Activated CD4-positive, alpha-beta T cell treated with anti-CD3 and anti-CD28 coated beads, Interleukin-2, amount 50 U/mL, for 24 hours (primary cell): Measurements from ENCODE around the gene BBLN.
"Not testable (repeated sequence)": the region's sequence is repeated elsewhere in the genome, so short reads cannot be mapped to it uniquely, and the experiment has no call there.

Experiments used
- DNase-seq, 2 donors: peaks; one replicate each; pipeline ENCODE4 v3.0.0-alpha.2; 2020; ENCODE audit warnings: low read depth in 1 of 2, low spot score in 1 of 2

BBLN gene

DNA sequence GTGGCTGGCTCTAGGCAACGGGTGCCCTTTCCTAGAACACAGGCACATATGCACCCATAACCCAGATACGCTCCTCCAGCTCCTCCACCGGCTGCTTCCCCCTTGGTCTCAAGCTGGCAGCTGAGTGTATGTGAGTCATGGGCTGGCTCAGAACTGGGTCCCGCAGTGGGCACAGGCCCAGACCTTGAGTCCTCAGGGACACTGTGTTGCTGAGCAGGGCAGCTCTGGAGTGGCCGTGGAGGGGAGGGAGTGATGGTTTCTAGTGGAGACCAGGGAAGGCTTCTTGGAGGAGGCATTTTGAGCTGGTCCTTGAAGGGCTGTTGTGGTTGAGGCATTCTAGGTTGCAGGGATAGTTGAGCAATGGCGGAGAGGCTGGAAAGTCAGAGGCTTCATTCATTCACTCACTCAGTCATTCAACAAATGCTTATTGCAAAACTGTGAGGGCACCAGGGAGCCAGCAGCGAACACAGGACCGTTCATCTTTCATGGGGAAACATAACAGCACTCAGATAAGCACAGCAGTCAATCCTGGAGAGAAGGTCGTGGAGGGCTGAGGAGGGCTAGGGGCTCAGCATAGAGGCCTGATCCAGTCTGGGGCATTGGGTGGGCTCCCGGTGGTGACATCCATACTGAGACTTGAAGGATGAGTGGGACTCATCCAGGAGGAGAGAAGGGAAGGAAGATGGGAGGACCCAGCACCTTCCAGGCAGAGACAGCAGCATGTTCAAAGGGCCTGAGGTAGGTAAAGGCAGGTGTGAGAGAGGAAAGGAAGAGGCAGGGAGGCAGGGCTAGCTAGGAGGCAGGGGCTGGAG is 2.4 kb downstream of the BBLN start:
- no peak for DNase-seq

DNA sequence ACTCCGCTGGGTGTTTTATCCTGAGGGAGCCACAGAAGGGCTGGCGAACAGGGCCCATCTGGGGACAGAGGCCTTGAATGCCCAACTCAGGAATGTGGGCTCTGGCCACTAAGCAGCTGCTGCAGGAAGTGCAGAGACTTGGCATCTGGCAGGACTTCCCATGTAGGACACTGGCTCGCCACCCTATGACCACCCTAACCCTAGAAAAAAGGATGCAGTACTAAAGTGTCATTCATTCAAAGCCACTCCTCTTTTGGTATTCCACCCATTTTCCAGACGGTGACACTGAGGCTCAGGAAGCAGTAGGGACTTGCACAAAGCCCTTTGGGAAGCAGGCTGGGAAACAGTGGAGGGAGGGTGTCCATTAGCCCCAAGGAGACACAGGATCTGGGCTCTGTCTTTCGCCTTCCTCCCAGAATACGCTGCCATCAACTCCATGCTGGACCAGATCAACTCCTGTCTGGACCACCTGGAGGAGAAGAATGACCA is 3.0 kb downstream of the BBLN start:
- DNase-seq, result no peak

DNA sequence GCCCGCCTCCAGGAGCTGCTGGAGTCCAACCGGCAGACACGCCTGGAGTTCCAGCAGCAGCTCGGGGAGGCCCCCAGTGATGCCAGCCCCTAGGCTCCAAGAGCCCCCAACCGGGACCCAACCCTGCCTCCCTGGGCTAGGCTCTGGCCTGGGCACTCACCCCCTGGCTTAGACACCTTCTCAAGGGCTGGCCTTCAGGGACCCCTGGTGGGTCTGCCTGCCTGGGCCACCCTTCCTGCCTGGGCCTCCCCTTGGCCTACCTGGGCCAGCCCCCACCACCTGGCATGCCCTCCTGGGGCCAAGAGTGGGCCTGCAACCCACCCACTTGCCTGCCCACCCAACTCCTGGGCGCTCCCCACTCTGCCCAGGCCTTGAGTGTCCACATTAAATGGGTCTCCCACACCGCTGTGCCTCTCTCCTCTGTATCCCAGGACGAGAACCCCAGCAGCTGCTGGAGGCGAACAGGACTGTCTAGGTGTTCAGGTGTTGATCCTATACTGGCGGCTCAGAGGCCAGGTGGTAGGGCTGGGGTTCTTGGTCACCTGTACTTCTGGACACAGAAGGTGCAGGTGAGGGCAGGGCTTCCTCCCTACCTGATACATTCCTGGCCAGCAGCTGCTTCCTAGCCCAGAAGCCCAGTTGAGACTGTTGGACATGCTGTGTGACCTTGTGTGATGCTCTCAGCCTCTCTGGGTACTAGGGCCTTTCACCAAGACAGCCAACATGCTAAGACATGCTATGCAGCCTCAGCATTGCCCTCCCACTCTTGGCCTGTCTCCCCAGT is 3.6 kb downstream of the BBLN start:
- no peak for DNase-seq

DNA sequence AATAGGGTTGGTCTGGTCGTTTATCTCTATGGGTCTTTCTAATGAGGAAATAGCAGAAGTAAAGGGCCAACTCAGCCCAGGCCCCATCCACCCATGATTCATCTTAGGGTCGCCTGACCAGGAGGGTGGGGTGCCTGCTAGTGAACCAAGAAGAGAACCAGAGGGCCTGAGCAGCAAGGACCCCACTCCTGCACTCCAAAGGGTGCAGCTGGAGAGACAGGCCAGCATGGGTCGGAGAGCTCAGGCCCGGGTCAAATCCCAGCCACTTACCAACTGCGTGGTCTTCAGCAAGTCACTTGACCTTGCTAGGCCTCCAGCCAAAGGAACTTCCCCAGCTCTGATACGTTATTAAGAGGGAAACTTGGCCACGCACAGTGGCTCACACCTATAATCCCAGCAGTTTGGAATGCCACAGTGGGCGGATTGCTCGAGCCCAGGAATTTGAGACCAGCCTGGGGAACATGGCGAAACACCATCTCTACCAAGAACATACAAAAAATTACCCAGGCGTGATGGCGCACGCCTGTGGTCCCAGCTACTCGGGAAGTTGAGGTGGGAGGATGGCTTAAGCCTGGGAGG is 4.3 kb downstream of the BBLN start:
- no peak for DNase-seq

DNA sequence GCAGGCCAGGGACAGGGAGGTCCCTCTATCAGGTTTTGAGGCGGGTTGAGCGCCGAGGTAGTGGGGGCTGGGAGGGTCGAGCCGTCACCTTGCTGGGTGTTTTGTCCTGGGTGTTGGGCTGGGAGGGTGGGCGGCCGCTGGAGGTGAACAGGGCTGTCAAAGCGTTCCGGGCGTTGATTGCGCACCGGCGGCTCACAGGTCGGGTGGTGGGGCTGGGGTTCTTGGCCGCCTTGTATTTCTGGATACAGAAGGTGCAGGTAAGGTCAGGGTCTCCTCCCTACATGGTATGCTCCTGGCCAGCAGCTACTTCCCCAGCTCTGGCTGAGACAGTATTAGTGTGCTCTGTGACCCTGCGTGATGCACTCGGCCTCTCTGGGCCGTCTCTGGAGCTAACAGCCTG is 6.1 kb downstream of the BBLN start:
- DNase-seq, result no peak

DNA sequence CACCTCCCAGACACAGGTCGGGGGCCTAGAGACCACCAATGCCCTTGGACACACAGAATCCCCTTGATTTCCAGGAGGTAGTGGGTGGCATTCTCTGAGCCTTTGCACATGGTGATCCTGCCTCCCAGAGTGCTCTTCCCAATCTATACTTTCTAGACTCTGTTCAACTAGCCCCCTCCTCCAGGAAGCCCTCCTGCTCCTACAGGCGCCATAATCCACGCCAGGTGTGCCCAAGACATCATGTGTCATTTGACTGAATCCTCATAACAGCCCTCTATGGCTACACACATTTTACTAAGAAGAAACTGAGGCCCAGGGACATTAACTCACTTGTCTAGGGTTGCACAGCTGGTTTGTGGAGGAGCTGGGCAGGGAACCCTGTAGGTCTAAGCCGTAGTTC is 7.1 kb downstream of the BBLN start:
- no peak for DNase-seq

DNA sequence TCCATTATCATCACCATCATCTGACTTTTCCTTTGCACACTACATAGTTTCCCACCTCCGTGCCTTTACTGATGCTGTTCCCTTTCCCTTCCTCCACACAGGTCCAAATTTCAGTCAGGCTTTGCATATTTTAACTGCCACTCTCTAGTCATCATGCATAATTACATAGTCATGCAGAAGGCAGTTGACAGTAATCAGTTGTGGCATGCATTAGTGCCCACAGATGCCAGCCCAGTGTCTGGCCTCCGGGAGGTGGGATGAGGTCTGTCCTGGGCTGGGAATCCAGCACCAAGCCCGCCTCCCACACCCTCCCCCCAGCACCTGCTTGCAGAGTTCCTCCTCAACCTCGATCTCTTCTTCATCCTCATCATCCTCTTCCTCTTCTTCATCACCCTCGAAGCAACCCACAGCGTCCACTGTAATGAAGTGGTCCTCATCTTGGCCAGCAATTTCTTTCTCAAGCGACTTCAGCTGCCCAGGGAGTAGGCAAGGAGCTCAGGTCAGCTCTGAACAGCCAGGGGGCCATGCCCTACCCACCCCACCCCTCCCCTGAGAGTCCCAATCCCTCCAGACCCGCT is 8.8 kb downstream of the BBLN start:
- no peak for DNase-seq

DNA sequence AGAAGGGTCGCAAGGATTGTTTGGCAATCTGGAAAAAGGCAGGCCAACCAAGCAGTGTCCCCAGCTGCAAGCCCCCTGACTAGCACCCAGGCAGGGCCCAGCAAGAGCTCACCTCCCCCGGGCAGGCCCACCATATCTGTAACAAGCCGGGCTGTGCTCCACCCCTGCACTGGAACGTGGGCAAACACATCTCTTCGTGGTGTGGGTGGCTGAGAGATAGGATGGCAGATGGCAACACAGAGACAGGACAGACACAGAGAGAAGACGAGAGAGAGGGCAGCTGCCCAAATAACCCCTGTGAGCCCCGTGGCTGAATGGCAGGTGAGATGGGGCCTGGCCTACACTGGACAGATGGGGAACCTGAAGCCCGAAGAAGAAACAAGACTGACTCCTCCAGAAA is 9.4 kb downstream of the BBLN start:
- no peak for DNase-seq

DNA sequence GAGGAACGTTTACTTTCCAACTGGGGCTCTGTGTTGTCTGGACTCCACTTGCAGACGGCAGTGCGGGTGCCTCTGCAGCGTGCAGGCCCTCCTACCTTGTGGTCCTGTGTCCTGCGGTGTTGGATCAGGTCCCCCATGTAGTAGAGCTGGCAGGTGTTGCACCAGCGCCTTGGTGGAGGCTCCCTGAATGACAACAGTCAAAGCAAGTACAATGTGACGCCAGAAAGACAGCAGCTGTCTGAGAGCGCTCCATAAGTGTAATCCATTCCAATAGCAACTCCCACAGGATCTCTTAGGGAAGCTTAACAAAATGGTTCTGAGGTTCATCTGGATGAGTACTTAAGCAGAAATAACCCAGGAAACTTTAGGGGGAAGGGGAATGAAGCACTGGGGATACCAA is 9.9 kb downstream of the BBLN start:
- DNase-seq, result no peak

DNA sequence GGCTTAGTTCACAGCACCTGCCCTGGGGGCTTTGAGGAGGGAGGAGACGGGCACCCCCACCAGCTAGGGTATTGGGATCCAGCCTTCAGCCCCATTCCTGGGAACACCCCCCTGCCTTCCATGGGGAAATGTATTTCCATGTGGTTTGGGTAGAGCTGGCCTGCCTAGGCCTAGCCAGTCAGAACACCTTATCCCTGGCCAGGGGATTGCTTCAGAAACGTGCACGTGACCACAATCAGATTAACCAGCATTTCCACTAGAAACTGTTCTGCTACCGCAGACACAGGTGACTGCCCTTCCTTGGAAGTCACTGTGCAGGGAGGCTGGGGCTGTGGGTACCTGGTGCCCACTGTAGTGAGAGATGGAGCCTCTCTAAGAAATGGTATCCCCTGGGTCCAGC is 14.0 kb downstream of the BBLN start:
- DNase-seq, result no peak

DNA sequence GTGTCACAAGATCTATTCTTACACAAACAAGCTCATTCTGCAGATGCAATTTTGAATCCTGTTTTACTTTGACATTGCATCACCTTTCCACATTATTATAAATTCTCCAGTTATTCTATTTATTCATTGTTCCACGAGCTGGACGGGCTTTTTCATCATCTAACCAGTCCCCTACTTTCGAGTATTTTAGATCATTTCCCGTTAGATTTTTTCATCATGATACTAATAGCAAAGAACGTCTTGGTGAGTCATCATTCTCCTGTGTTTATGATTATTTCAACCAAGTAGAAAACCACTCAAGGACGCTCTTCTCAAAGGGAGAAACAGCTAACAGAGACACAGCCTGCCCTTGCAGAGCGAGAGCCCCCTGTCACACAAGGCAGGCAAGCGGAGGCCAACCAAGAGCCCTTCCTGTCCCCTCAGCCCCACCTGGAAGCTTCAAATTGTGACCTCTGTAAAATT is 15.1 kb downstream of the BBLN start:
- DNase-seq, result no peak

DNA sequence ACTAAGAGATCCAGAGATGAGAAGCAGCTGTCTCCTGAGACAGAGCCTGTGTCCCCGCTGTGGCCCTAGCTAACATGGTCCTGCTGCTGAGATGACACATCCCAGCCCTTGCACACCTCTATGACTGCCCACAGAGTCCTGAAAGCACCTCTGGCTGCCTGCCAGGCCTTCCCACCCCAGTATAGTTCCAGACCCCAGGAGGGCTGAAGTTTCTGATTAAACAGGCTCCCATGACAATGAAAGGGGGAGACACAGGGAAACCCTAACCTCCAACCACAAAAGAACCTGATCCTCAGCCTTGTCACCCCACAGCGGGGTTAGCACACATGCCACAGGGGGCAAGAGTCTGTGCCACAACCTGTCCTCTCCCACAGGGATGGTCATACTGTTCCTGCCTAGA is 15.7 kb downstream of the BBLN start:
- DNase-seq, result no peak

DNA sequence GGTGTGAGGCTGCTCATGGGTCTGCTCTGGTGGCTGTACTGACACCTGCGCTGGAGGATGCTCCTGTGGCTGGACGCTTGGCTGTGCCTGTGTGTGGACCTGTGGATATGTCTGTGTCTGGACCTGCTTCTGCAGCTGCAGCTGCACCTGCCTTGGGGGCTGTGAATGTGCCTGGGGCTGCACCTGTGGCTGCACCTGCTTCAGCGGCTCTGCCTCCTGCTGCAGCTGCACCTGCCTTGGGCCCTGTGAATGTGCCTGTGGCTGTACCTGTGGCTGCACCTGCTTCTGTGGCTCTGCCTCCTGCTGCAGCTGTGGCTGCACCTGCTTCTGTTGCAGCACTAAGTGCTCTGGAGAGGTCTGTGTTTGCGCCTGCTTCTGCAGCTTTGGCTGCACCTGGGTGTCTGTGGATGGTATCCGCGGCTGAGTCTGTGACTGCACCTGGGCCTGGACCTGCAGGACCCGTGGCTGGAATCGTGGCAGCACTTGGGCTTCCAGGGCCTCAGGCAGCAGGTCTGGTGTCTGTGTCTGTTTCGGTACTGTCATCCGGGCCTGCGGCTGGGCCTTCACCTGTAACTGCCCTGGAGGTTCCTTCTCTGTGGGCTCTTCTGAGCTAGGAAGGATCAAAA is 18.9 kb downstream of the BBLN start:
- no peak for DNase-seq

DNA sequence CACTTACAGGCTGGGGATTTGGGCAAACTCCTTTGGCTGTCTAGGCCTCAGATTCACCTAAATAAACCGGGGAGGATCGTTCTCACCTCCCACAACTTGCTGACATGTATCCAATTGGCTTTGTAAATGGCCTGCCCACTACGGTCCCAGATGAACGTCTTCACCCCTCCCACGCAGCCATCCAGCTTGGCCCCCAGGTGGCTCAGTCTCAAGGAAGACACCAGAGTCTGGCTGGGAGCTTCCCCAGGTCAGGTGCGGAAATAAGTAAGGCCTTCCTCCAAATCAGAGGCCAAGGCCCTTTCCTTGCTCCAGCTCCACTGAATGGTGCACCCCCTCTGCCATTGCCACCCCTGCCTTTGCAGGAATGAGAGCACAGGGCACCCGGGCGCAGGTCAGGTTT is 19.9 kb downstream of the BBLN start:
- DNase-seq, result no peak

DNA sequence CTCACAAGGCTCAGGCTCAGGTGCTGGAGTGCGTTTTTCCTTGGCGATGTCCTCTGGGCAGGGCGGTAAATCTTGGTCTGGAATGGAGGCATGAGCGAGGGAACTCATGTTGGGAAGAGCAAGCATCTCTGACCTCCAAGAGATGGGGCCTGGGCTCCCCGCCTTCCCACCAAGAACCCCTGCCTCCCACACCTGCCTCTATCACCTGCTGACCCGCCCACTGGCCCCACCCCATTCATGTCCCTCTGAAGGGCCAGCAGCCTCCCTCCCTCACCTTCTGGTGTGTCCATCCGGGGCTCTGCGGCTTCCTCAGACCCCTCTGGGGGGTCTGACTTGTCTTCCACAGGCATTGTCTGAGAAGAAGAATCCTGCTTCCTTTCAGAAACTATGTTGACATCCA is 20.4 kb downstream of the BBLN start:
- no peak for DNase-seq

DNA sequence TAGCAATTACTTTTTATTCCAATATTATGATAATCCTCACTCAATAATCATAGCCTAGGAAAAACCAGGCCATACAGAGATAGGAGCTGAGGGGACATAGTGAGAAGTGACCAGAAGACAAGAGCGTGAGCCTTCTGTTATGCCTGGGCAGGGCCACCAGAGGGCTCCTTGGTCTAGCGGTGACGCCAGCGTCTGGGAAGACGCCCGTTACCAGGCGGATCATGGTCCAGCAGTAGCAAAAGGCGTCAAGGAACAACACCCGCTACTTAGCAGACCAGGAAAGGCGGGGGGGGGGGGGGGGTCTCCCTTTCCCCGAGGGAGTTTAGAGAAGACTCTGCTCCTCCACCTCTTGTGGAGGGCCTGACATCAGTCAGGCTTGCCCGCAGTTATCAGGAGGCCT is 21.4 kb downstream of the BBLN start:
- not testable (repeated sequence) for DNase-seq

DNA sequence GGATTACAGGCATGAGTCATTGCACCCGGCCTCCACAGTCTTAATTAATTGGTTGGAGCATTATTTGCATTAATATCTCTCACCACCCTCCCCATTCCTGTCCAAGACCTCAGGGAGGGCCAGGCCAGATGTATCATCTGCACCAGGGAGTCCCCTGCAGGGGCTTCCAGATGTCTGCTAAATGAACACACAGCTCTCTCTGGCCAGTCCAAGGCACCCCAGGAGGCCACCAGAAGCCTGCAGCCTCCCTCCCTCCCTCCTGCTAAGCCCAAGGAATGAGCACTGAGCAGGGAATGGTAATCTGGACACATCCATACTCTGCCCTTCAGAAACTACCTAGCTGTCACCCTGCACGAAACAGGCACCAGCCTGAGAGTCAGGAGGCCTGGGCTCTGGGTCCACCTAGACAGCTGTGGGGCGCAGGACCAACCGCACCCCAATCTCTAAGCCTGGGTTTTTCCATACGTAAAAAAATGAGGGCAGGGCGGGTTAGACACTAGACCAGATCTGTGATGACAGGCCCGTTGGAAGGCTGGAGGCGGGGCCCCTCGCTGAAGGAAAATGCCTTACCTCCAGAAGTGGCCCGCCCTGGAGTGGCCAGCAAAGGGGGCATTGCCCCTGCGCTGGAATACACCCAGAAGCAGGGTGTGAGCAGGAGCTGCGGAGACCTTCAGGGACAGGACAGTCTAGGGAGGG is 23.0 kb downstream of the BBLN start:
- no peak for DNase-seq

DNA sequence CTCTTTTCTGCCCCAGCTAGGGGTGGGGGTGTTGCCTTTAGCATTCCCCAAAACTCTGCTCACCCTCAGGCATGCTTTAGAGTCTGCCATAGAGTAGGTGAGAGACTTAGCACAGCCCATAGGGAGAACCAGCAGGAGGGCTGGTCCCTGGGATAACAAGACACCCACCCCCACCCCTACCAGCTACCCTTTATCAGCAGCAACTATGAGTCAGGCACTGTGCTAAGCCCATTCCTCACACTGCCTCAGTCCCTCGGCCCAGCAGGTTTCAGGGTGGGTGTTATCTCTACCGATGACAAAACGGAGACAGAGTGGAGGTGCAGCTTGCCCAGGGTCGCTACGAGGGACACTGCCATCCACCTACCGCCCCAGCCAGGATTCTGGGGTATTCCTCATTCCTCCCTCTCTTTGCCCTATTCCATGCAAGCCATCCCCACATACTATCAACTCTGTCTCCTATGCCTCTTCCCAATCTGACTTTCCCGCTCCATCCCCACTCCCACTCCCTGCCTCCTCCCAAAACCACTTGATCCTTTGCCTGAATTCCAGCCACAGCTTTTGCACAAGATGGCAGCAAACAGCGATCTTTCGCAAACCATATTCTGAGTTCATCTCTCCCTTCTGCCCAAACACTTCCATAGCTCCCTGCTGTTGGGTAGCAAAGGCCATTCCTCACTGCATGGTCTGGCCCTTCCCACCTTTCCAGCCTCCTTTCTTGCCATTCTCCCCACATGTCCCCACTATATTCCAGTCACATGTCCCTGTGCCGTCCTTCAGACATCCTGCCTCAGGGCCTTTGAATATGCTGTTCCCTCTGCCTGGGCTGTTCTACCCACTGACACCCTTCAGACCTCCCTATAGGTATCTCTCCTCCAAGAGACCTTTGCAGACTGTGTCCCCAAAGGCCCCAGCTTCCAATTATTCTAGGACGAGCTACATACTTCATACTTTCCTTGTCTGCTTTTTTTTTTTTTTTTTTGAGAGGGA is 26.2 kb downstream of the BBLN start:
- no peak for DNase-seq

DNA sequence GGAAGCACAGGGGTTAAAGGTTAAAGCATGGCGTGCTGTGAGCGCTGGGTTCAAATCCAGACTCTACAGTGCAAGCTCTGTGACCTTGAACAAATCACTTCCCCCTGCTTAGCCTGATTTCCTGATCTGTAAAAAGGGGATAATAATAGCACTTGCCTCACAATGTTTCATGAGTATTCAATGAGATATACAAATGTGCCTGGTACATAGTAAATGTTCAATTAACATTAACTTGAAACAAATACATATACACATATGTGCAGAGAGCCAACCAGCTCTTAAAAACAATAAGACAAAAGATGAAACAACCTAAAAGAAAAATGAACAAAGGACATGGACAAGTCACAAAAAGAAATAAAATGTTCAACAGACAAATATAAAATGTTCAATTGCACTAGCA is 27.3 kb downstream of the BBLN start:
- no peak for DNase-seq
